K562 (cell line): ENCODE results near the gene NYAP1. TPM values are rescaled to one million over a fixed set of nuclear protein-coding genes. Genes with fewer than 3 reads are reported as not detected.

Experiments used
- BRD9 ChIP-seq: fragments of 450-650 bp; IDR thresholded peaks from 2 replicates; pipeline ENCODE4 v1.6.1; 2018; ENCODE audit warnings: low read depth; ENCODE audit not compliant: partially characterized antibody
- CBFA2T2 ChIP-seq: fragments of 450-650 bp; conservative IDR thresholded peaks from 2 replicates; pipeline ENCODE4 v1.6.1; 2017; ENCODE audit warnings: mild to moderate bottlenecking
- CHD4 ChIP-seq: fragments of 200-600 bp; sonication (generic); IDR thresholded peaks from 3 replicates; pipeline ENCODE4 v1.6.1; 2012; ENCODE audit warnings: low read depth, mild to moderate bottlenecking, mixed read lengths, low read length, inconsistent platforms; ENCODE audit not compliant: insufficient read depth, insufficient replicate concordance, poor library complexity, severe bottlenecking
- FOXK1 ChIP-seq: sonication (generic); formaldehyde crosslinking; IDR thresholded peaks from 2 replicates; pipeline ENCODE4 v1.8.0; 2022; ENCODE audit warnings: missing genetic modification reagents, mild to moderate bottlenecking, borderline replicate concordance
- IRF1 ChIP-seq: sonication (generic); formaldehyde crosslinking; IDR thresholded peaks from 2 replicates; pipeline ENCODE4 v1.8.0; 2022; ENCODE audit warnings: missing genetic modification reagents, mild to moderate bottlenecking, borderline replicate concordance
- MTA2 ChIP-seq: fragments of 450-650 bp; IDR thresholded peaks from 2 replicates; pipeline ENCODE4 v1.6.1; 2016; ENCODE audit warnings: low read depth
- MXI1 ChIP-seq: IDR thresholded peaks from 2 replicates; pipeline ENCODE4 v1.6.1; 2011; ENCODE audit warnings: low read depth, mild to moderate bottlenecking, improper control_type of control experiment, low read length
- PRMT5 ChIP-seq: sonication (generic); formaldehyde crosslinking; IDR thresholded peaks from 2 replicates; pipeline ENCODE4 v1.5.0; 2020; ENCODE audit warnings: missing genetic modification reagents
- TEAD4 ChIP-seq, 2 experiments: sonication (generic) in 1 of 2; formaldehyde crosslinking in 1 of 2; IDR thresholded peaks; 2 replicates each; pipeline versions ENCODE4 v1.6.1 to v1.8.0; 2012 to 2022; ENCODE audit warnings: borderline replicate concordance in 1 of 2, inconsistent platforms in 1 of 2, low read length in 1 of 2, mild to moderate bottlenecking in 1 of 2, missing genetic modification reagents in 1 of 2
- UBTF ChIP-seq, 2 experiments: IDR thresholded peaks; 2 replicates each; pipeline ENCODE4 v1.6.1; 2012; ENCODE audit warnings: improper control_type of control experiment in 2 of 2, low read depth in 2 of 2, low read length in 2 of 2, borderline replicate concordance in 1 of 2
- ZNF318 ChIP-seq, 2 experiments: fragments of 450-650 bp; IDR thresholded peaks; 2 replicates each; pipeline ENCODE4 v1.6.1; 2016; ENCODE audit warnings: mild to moderate bottlenecking in 2 of 2, borderline replicate concordance in 1 of 2, low read depth in 1 of 2, moderate library complexity in 1 of 2
- ZNF512 ChIP-seq: IDR thresholded peaks from 2 replicates; pipeline ENCODE4 v1.6.1; 2016; ENCODE audit warnings: missing genetic modification characterization, missing compliant biosample characterization
- polyA plus RNA-seq, 8 experiments: library from polyadenylated mRNA; depleted of rRNA in 4 of 8; stranded (reverse) in 5 of 8; unstranded in 3 of 8; fragments of >200 nt; fragmentation: Nextera tagmentation in 2 of 8; fragmentation: Illumina TruSeq in 1 of 8; extraction: Ambion mirVana in 2 of 8; extraction: Trizol in 1 of 8; gene quantifications; 2 replicates each; pipeline versions ENCODE4 v1.2.1 to v1.2.3, GENCODE V29; 2011 to 2014; ENCODE audit warnings: inconsistent platforms in 1 of 8, missing spikeins in 1 of 8
- total RNA-seq, 7 experiments: library from RNA; depleted of rRNA in 6 of 7; stranded (reverse); fragments of >200 nt in 6 of 7; fragmentation: Illumina TruSeq in 2 of 7; extraction: Trizol in 2 of 7; gene quantifications; 2 replicates each; pipeline versions ENCODE4 v1.2.1 to v1.2.3, GENCODE V29; 2011 to 2021; ENCODE audit warnings: low replicate concordance in 1 of 7

Gene NYAP1
- total and polyA plus RNA-seq, 9 of the 15 experiments (the other 6 are each of a cell fraction or from before 2014, with no cell fraction given), result 0.11 to 0.88 (median 0.22) TPM; not detected in 2

GRCh38 chr7:100510437-100511239 is 26.9 kb downstream of the NYAP1 start (continued):
- TF ChIP-seq UBTF (IDR thresholded peaks at IDR 0.05; ENCODE audit: borderline replicate concordance in 1 of 2, low read depth in 2 of 2, low read length in 2 of 2) (no peak), BRD9 (peak; percentile 71), ZNF512 (no peak; the same call in 1 of the 2 replicates), CHD4 (no peak), FOXK1 (CRISPR knock-in tag) (no peak), TEAD4 (IDR thresholded peaks at IDR 0.05; ENCODE audit: low read length) (peak; percentile 95), TEAD4 (CRISPR knock-in tag; IDR thresholded peaks at IDR 0.05; ENCODE audit: borderline replicate concordance) (no peak), MTA2 (peak; percentile 93), IRF1 (no peak), ZNF318 (IDR thresholded peaks at IDR 0.05; ENCODE audit: borderline replicate concordance in 1 of 2, low read depth in 1 of 2) (0 out of 4 replicates have a peak, but pooled peaks of 1 of the 2 experiments have one; percentile 21), CBFA2T2 (peak; percentile 95), MXI1 (peak; percentile 17; the same call in 1 of the 2 replicates), PRMT5 (no peak)
